ENCODE measurements around the gene MTR. TPM values are rescaled to one million over a fixed set of nuclear protein-coding genes. Genes with fewer than 3 reads are reported as not detected.

MTR gene
- total and polyA plus RNA-seq, 9 of the 15 experiments (the other 6 are each of a cell fraction or from before 2014, with no cell fraction given), result 3.4 to 44.3 (median 20.3) TPM

DNA sequence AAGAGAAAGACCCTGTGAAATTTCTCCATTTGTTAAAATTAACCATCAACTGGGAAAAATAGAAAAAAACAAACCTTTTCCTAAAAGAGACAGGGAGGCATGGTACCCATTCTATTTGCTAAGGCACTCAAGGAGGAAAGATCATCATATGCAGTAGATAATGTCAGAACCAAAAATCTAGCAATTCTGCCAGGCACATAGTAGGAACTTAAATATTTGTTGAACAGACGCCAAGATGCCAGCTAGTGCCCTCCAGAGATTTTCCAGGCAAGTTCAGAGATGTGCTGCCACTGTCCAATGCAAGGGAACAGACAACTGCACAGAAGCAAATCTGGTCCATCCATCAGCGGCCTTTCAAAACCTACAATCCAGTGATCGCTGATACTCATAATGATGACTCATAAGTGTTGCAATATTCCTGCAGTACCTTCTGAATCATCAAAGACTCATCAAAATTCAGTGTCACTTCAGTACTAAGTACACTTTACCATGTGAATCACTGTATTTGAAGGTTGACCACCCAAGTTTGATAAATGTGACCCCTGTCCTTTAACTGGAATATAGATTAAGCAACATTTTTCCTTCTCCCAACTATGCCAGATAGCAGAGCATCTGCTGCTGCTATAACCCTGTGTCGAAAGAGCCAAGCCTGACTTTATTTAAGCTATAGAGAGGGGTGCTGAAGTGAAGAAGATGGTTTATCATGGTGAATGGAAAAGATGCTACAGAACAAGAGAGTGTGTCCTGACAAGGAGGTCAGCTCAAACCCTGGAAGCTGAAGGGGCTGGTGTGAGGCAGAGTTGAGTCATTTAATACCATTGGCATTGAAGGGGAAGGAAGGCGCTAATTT is 110.0 kb downstream of the MTR start (continued):
- TF ChIP-seq CBFA2T3 (IDR thresholded peaks at IDR 0.05) (peak; percentile 68), DIDO1 (tag; IDR thresholded peaks at IDR 0.05; ENCODE audit: low read depth) (no peak), TCF3 (CRISPR knock-in tag; IDR thresholded peaks at IDR 0.05) (peak; percentile 36; the same call in 1 of the 2 replicates), PCBP2 (IDR thresholded peaks at IDR 0.05; ENCODE audit: low read depth, low read length, poor library complexity, severe bottlenecking) (no peak), ATF1 (CRISPR knock-in tag; IDR thresholded peaks at IDR 0.05) (no peak), ATF1 (tag; IDR thresholded peaks at IDR 0.05) (peak; percentile 36; the same call in 1 of the 2 replicates), DPF2 (IDR thresholded peaks at IDR 0.05) (peak; percentile 92), MAFF (IDR thresholded peaks at IDR 0.05; ENCODE audit: low read length) (peak; percentile 32; the same call in 1 of the 2 replicates), CCNT2 (IDR thresholded peaks at IDR 0.05; ENCODE audit: borderline replicate concordance, extremely low read depth, insufficient read length, low read depth, low read length) (peak; percentile 40), ZNF316 (IDR thresholded peaks at IDR 0.05) (peak; percentile 66), MTA3 (IDR thresholded peaks at IDR 0.05; ENCODE audit: borderline replicate concordance) (0 out of 2 replicates have a peak, but pooled peaks have one; percentile 53), RCOR1 (IDR thresholded peaks at IDR 0.05; ENCODE audit: borderline replicate concordance in 1 of 2, low read depth in 2 of 2, low read length in 2 of 2) (peak in 1 of 2 experiments; percentile 92; a peak in 2 of 4 replicates), BDP1 (IDR thresholded peaks at IDR 0.05; ENCODE audit: insufficient read depth, insufficient read length) (no peak), MEF2A (IDR thresholded peaks at IDR 0.05; ENCODE audit: control insufficient read depth, low read depth, low read length) (no peak), COPS2 (conservative IDR thresholded peaks at IDR 0.05) (no peak)
- TF ChIP-seq, protein P1, sequence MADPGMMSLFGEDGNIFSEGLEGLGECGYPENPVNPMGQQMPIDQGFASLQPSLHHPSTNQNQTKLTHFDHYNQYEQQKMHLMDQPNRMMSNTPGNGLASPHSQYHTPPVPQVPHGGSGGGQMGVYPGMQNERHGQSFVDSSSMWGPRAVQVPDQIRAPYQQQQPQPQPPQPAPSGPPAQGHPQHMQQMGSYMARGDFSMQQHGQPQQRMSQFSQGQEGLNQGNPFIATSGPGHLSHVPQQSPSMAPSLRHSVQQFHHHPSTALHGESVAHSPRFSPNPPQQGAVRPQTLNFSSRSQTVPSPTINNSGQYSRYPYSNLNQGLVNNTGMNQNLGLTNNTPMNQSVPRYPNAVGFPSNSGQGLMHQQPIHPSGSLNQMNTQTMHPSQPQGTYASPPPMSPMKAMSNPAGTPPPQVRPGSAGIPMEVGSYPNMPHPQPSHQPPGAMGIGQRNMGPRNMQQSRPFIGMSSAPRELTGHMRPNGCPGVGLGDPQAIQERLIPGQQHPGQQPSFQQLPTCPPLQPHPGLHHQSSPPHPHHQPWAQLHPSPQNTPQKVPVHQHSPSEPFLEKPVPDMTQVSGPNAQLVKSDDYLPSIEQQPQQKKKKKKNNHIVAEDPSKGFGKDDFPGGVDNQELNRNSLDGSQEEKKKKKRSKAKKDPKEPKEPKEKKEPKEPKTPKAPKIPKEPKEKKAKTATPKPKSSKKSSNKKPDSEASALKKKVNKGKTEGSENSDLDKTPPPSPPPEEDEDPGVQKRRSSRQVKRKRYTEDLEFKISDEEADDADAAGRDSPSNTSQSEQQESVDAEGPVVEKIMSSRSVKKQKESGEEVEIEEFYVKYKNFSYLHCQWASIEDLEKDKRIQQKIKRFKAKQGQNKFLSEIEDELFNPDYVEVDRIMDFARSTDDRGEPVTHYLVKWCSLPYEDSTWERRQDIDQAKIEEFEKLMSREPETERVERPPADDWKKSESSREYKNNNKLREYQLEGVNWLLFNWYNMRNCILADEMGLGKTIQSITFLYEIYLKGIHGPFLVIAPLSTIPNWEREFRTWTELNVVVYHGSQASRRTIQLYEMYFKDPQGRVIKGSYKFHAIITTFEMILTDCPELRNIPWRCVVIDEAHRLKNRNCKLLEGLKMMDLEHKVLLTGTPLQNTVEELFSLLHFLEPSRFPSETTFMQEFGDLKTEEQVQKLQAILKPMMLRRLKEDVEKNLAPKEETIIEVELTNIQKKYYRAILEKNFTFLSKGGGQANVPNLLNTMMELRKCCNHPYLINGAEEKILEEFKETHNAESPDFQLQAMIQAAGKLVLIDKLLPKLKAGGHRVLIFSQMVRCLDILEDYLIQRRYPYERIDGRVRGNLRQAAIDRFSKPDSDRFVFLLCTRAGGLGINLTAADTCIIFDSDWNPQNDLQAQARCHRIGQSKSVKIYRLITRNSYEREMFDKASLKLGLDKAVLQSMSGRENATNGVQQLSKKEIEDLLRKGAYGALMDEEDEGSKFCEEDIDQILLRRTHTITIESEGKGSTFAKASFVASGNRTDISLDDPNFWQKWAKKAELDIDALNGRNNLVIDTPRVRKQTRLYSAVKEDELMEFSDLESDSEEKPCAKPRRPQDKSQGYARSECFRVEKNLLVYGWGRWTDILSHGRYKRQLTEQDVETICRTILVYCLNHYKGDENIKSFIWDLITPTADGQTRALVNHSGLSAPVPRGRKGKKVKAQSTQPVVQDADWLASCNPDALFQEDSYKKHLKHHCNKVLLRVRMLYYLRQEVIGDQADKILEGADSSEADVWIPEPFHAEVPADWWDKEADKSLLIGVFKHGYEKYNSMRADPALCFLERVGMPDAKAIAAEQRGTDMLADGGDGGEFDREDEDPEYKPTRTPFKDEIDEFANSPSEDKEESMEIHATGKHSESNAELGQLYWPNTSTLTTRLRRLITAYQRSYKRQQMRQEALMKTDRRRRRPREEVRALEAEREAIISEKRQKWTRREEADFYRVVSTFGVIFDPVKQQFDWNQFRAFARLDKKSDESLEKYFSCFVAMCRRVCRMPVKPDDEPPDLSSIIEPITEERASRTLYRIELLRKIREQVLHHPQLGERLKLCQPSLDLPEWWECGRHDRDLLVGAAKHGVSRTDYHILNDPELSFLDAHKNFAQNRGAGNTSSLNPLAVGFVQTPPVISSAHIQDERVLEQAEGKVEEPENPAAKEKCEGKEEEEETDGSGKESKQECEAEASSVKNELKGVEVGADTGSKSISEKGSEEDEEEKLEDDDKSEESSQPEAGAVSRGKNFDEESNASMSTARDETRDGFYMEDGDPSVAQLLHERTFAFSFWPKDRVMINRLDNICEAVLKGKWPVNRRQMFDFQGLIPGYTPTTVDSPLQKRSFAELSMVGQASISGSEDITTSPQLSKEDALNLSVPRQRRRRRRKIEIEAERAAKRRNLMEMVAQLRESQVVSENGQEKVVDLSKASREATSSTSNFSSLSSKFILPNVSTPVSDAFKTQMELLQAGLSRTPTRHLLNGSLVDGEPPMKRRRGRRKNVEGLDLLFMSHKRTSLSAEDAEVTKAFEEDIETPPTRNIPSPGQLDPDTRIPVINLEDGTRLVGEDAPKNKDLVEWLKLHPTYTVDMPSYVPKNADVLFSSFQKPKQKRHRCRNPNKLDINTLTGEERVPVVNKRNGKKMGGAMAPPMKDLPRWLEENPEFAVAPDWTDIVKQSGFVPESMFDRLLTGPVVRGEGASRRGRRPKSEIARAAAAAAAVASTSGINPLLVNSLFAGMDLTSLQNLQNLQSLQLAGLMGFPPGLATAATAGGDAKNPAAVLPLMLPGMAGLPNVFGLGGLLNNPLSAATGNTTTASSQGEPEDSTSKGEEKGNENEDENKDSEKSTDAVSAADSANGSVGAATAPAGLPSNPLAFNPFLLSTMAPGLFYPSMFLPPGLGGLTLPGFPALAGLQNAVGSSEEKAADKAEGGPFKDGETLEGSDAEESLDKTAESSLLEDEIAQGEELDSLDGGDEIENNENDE (IDR thresholded peaks at IDR 0.05; ENCODE audit: low read depth, low read length), result no peak
- TF ChIP-seq, protein P2, sequence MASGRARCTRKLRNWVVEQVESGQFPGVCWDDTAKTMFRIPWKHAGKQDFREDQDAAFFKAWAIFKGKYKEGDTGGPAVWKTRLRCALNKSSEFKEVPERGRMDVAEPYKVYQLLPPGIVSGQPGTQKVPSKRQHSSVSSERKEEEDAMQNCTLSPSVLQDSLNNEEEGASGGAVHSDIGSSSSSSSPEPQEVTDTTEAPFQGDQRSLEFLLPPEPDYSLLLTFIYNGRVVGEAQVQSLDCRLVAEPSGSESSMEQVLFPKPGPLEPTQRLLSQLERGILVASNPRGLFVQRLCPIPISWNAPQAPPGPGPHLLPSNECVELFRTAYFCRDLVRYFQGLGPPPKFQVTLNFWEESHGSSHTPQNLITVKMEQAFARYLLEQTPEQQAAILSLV (tag; IDR thresholded peaks at IDR 0.05), result peak; percentile 68; the same call in 1 of the 2 replicates

Measured in K562 (cell line).